HL-60 (cell line): ENCODE data around the gene GGA2.

Experiments used
- DNase-seq, 2 experiments: peaks; one replicate each; pipeline ENCODE4 v3.0.0-alpha.2; 2010 to 2020; ENCODE audit warnings: low read depth in 1 of 2, low spot score in 1 of 2
- H3K27ac ChIP-seq: fragments of 250-450 bp; sonication (Bioruptor Pico); replicated peaks from 2 replicates; pipeline ENCODE4 v1.5.1; 2020; ENCODE audit warnings: mild to moderate bottlenecking, moderate library complexity
- H3K27me3 ChIP-seq: fragments of 250-450 bp; sonication (Bioruptor Pico); 2 replicates; pipeline ENCODE4 v1.5.1; 2021; ENCODE audit warnings: mild to moderate bottlenecking, moderate library complexity; ENCODE audit not compliant: insufficient read depth, poor library complexity, severe bottlenecking
- H3K4me3 ChIP-seq: replicated peaks from 2 replicates; pipeline ENCODE4 v1.5.1; 2011; ENCODE audit warnings: mild to moderate bottlenecking, control low read depth, low read length; ENCODE audit not compliant: insufficient read depth
- GABPA ChIP-seq: IDR thresholded peaks from 2 replicates; pipeline ENCODE4 v1.6.1; 2012; ENCODE audit warnings: low read depth
- POLR2AphosphoS5 ChIP-seq: IDR thresholded peaks from 2 replicates; pipeline ENCODE4 v1.6.1; 2012; ENCODE audit warnings: low read depth
- SPI1 ChIP-seq: IDR thresholded peaks from 2 replicates; pipeline ENCODE4 v1.6.1; 2012; ENCODE audit warnings: low read depth, mild to moderate bottlenecking, borderline replicate concordance
- TF ChIP-seq, protein P1 (sequence below): IDR thresholded peaks from one replicate; pipeline ENCODE4 v1.5.1; 2011; ENCODE audit warnings: low read length, control low read depth, inconsistent platforms; ENCODE audit not compliant: insufficient read depth
- TF ChIP-seq, protein P2 (sequence below): IDR thresholded peaks from 2 replicates; pipeline ENCODE4 v1.6.1; 2012; ENCODE audit warnings: low read depth; ENCODE audit not compliant: insufficient replicate concordance

Gene GGA2

DNA sequence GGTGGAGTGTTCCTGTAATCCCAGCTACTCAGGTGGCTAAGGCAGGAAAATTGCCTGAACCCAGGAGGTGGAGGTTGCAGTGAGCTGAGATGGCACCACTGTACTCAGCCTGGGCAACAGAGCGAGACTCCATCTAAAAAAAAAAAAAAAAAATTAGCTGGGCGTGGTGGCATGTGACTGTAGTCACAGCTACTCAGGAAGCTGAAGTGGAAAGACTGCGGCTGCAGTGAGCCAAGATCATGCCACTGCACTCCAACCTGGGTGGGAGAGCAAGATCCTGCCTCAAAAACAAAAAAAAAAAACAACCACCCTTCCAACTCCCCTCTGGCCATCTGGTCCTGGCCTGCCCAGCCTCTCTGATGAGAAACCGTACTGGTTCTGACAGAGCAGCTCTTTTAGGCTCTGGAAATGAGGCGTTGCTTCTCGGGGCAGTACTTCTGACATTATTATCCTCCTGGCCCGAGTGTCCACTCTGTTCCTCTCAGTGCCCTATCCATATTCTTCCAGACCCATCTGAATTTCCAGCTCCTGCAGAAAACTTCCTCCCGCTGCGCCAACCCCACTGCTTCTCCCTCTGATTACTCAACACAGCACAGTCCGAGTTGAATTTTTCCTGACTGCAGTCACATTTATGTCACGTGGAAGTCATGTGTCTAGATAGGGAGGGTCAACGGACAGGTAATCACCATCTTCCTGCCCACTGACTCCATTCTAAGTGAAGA is 13.3 kb downstream of the GGA2 start:
- TF ChIP-seq, protein P1, sequence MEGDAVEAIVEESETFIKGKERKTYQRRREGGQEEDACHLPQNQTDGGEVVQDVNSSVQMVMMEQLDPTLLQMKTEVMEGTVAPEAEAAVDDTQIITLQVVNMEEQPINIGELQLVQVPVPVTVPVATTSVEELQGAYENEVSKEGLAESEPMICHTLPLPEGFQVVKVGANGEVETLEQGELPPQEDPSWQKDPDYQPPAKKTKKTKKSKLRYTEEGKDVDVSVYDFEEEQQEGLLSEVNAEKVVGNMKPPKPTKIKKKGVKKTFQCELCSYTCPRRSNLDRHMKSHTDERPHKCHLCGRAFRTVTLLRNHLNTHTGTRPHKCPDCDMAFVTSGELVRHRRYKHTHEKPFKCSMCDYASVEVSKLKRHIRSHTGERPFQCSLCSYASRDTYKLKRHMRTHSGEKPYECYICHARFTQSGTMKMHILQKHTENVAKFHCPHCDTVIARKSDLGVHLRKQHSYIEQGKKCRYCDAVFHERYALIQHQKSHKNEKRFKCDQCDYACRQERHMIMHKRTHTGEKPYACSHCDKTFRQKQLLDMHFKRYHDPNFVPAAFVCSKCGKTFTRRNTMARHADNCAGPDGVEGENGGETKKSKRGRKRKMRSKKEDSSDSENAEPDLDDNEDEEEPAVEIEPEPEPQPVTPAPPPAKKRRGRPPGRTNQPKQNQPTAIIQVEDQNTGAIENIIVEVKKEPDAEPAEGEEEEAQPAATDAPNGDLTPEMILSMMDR: no peak
- TF ChIP-seq SPI1 (no peak), POLR2AphosphoS5 (no peak), GABPA (no peak)
- TF ChIP-seq, protein P2, sequence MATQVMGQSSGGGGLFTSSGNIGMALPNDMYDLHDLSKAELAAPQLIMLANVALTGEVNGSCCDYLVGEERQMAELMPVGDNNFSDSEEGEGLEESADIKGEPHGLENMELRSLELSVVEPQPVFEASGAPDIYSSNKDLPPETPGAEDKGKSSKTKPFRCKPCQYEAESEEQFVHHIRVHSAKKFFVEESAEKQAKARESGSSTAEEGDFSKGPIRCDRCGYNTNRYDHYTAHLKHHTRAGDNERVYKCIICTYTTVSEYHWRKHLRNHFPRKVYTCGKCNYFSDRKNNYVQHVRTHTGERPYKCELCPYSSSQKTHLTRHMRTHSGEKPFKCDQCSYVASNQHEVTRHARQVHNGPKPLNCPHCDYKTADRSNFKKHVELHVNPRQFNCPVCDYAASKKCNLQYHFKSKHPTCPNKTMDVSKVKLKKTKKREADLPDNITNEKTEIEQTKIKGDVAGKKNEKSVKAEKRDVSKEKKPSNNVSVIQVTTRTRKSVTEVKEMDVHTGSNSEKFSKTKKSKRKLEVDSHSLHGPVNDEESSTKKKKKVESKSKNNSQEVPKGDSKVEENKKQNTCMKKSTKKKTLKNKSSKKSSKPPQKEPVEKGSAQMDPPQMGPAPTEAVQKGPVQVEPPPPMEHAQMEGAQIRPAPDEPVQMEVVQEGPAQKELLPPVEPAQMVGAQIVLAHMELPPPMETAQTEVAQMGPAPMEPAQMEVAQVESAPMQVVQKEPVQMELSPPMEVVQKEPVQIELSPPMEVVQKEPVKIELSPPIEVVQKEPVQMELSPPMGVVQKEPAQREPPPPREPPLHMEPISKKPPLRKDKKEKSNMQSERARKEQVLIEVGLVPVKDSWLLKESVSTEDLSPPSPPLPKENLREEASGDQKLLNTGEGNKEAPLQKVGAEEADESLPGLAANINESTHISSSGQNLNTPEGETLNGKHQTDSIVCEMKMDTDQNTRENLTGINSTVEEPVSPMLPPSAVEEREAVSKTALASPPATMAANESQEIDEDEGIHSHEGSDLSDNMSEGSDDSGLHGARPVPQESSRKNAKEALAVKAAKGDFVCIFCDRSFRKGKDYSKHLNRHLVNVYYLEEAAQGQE: no peak
- DNase-seq: no peak
- H3K4me3 ChIP-seq: no peak overlapping the region
- H3K27ac ChIP-seq: no peak overlapping the region
- no peaks in the 10 kb centered on the region for H3K27me3 ChIP-seq

GRCh38 chr16:23495671-23496070 is 14.6 kb downstream of the GGA2 start:
- no peak for DNase-seq
- Histone ChIP-seq H3K27me3 (no peaks in the 10 kb centered on the region), H3K27ac (no peak overlapping the region), H3K4me3 (no peak overlapping the region)
- TF ChIP-seq SPI1: no peak
- TF ChIP-seq, protein P2: no peak
- TF ChIP-seq, protein P1: no peak
- no peak for TF ChIP-seq GABPA
- no peak for TF ChIP-seq POLR2AphosphoS5

- Histone ChIP-seq H3K4me3 (no peak overlapping the region), H3K27me3 (no peaks in the 10 kb centered on the region), H3K27ac (no peak overlapping the region)
- no peak for DNase-seq
- TF ChIP-seq SPI1: no peak
- TF ChIP-seq, protein P2: no peak
- TF ChIP-seq, protein P1: no peak
- TF ChIP-seq GABPA: no peak
- TF ChIP-seq POLR2AphosphoS5: no peak
Observed at GRCh38 chr16:23494188-23494587, 16.1 kb downstream of the GGA2 start.
